Naive thymus-derived CD4-positive, alpha-beta T cell (primary cell): ENCODE data around the gene PHACTR1. TPM values are rescaled to one million over a fixed set of nuclear protein-coding genes. Genes with fewer than 3 reads are reported as not detected.

ENCODE experiments used
- ATAC-seq: fragments of 150-1000 bp; cut with Tn5 transposase; 2 replicates; pipeline ENCODE4 v1.10.0; 2021; ENCODE audit warnings: mild to moderate bottlenecking, moderate library complexity
- CTCF ChIA-PET: fragments of 350-600 bp; sonication (Branson Sonifier 250); formaldehyde crosslinking; loops from one replicate; lab custom pipeline; 2021; ENCODE audit warnings: antibody characterized with exemption; lab: Charles Lee
- POLR2A ChIA-PET: fragments of 350-600 bp; sonication (Branson Sonifier 250); formaldehyde crosslinking; loops from one replicate; lab custom pipeline; 2021; ENCODE audit warnings: antibody characterized with exemption, inconsistent platforms; lab: Charles Lee
- DNase-seq, 9 donors: peaks; one replicate each; pipeline versions ENCODE4 v3.0.0 to v3.0.0-alpha.2; 2020 to 2022; ENCODE audit warnings: mixed read lengths in 1 of 9
- H3K27ac ChIP-seq: one replicate; pipeline ENCODE4 v1.7.0; 2013; ENCODE audit warnings: mild to moderate bottlenecking, low read depth, low read length, moderate library complexity
- H3K27me3 ChIP-seq, 2 donors: one replicate each; pipeline ENCODE4 v1.7.0; 2013; ENCODE audit warnings: low read length in 2 of 2, mild to moderate bottlenecking in 2 of 2, moderate library complexity in 2 of 2; ENCODE audit not compliant: control insufficient read depth in 2 of 2, insufficient read depth in 2 of 2
- H3K36me3 ChIP-seq, 3 experiments: 1 replicate in 2 of 3; 2 replicates in 1 of 3; pipeline ENCODE4 v1.7.0; 2013; ENCODE audit warnings: low read length in 3 of 3, mild to moderate bottlenecking in 3 of 3, moderate library complexity in 1 of 3; ENCODE audit not compliant: insufficient read depth in 3 of 3, control insufficient read depth in 2 of 3
- H3K4me1 ChIP-seq, 2 donors: one replicate each; pipeline ENCODE4 v1.7.0; 2013; ENCODE audit warnings: low read length in 2 of 2, mild to moderate bottlenecking in 2 of 2, moderate library complexity in 1 of 2; ENCODE audit not compliant: control insufficient read depth in 2 of 2, insufficient read depth in 2 of 2
- H3K4me3 ChIP-seq: 2 replicates; pipeline ENCODE4 v1.7.0; 2013; ENCODE audit warnings: mild to moderate bottlenecking, low read length
- H3K9me3 ChIP-seq, 3 experiments: 1 replicate in 2 of 3; 2 replicates in 1 of 3; pipeline ENCODE4 v1.7.0; 2013; ENCODE audit warnings: low read length in 3 of 3; ENCODE audit not compliant: control insufficient read depth in 2 of 3
- H3K27ac Mint-ChIP-seq, 9 donors: one replicate each; pipeline ENCODE4 v1.8.0; 2020 to 2022; ENCODE audit warnings: mixed read lengths in 9 of 9, mild to moderate bottlenecking in 8 of 9, moderate library complexity in 5 of 9, inconsistent platforms in 2 of 9
- H3K27me3 Mint-ChIP-seq, 5 donors: one replicate each; pipeline ENCODE4 v1.8.0; 2021 to 2022; ENCODE audit warnings: mixed read lengths in 5 of 5, mild to moderate bottlenecking in 1 of 5
- H3K36me3 Mint-ChIP-seq, 5 donors: one replicate each; pipeline ENCODE4 v1.8.0; 2020 to 2022; ENCODE audit warnings: mixed read lengths in 5 of 5, mild to moderate bottlenecking in 3 of 5, inconsistent platforms in 1 of 5
- H3K4me1 Mint-ChIP-seq, 7 donors: one replicate each; pipeline ENCODE4 v1.8.0; 2020 to 2022; ENCODE audit warnings: mixed read lengths in 7 of 7, mild to moderate bottlenecking in 3 of 7, inconsistent platforms in 1 of 7
- H3K4me3 Mint-ChIP-seq, 10 donors: one replicate each; pipeline ENCODE4 v1.8.0; 2020 to 2022; ENCODE audit warnings: mild to moderate bottlenecking in 10 of 10, mixed read lengths in 10 of 10, moderate library complexity in 6 of 10, inconsistent platforms in 2 of 10
- H3K9me3 Mint-ChIP-seq, 11 donors: one replicate each; pipeline ENCODE4 v1.8.0; 2020 to 2022; ENCODE audit warnings: mixed read lengths in 11 of 11, mild to moderate bottlenecking in 4 of 11, inconsistent platforms in 1 of 11, moderate library complexity in 1 of 11
- intact Hi-C, 2 donors: fragments of 100-400 bp; cut with micrococcal nuclease; formaldehyde crosslinking; loops; one replicate each; pipeline ENCODE4 v1.15.1; 2023
- polyA plus RNA-seq, 2 donors: library from polyadenylated mRNA; unstranded; fragments of 300-500 nt; fragmentation: Illumina TruSeq; gene quantifications; one replicate each; pipeline ENCODE4 v1.2.3, GENCODE V29; 2021
- total RNA-seq, 6 experiments: library from RNA in 5 of 6; stranded (reverse) in 5 of 6; gene quantifications; 1 replicate in 5 of 6; 2 replicates in 1 of 6; pipeline ENCODE4 v1.2.3 and lab custom pipeline; 2021 to 2026

Gene PHACTR1
- total and polyA plus RNA-seq, 7 experiments from 2014 or later = 0.18 to 43.1 (median 0.62) TPM

DNA sequence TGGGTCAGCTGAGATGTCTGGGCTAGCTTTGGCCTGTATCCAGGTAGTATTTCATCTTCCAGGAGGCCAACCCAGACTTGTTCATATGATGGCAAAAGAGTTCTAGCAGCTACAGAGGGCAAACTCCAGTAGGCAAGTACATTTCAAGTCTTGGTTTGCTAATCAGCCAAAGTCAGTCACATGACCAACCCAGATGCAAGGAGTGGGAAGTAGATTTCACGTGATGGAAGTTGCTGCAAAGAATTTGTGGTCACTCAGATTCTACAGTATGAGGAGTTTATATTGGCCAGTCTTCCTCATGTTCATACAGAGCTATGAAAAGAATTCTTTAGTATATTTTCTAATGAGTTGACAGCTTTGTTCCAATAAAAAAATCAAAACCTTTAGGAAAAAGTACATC lies 101.8 kb downstream of the PHACTR1 start:
- no peaks in the 10 kb centered on the region for H3K4me1 Mint-ChIP-seq
- ChIA-PET CTCF (no interaction called here), POLR2A (no interaction called here)
- H3K9me3 Mint-ChIP-seq = peaks cover 0 to 3% (median 0%) of the 10 kb centered on the region in 11 donors
- no peaks in the 10 kb centered on the region for H3K36me3 ChIP-seq
- DNase-seq (no peak), ATAC-seq (no peak)
- no peaks in the 10 kb centered on the region for H3K9me3 ChIP-seq
- no peak overlapping the region for H3K27ac ChIP-seq
- no peaks in the 10 kb centered on the region for H3K4me1 ChIP-seq
- H3K36me3 Mint-ChIP-seq = no peaks in the 10 kb centered on the region
- H3K4me3 Mint-ChIP-seq = no peak overlapping the region
- no peak overlapping the region for H3K4me3 ChIP-seq
- intact Hi-C loops = no loop called here
- peaks cover 9 to 39% (median 27%) of the 10 kb centered on the region in 5 donors for H3K27me3 Mint-ChIP-seq
- H3K27ac Mint-ChIP-seq = no peak overlapping the region
- no peaks in the 10 kb centered on the region for H3K27me3 ChIP-seq

DNA sequence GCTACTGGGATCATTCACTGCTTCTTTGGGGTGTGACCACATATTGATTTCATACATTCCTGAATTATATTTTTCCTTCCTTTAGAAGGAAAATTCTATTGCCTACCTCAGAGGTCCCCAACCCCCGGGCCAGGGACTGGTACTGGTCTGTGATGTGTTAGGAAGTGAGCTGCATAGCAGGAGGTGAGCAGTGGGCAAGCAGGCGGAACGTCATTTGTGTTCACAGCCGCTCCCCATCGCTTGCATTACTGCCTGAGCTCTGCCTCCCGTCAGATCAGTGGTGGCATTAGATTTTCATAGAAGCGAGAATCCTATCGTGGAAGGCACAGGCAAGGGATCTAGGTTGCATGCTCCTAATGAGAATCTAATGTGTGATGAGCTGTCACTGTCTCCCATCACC lies 107.3 kb downstream of the PHACTR1 start:
- Histone ChIP-seq H3K9me3 (no peaks in the 10 kb centered on the region), H3K4me3 (no peak overlapping the region), H3K36me3 (no peaks in the 10 kb centered on the region), H3K27ac (no peak overlapping the region), H3K4me1 (no peaks in the 10 kb centered on the region), H3K27me3 (no peaks in the 10 kb centered on the region)
- Mint-ChIP-seq H3K36me3 (no peaks in the 10 kb centered on the region), H3K27ac (no peak overlapping the region), H3K27me3 (peaks cover 15 to 34% (median 19%) of the 10 kb centered on the region in 5 donors), H3K4me3 (no peak overlapping the region), H3K9me3 (peaks cover 0 to 3% (median 0%) of the 10 kb centered on the region in 11 donors), H3K4me1 (peaks cover 0 to 2% (median 0%) of the 10 kb centered on the region in 7 donors)
- ChIA-PET CTCF (no interaction called here), POLR2A (no interaction called here)
- DNase-seq (no peak), ATAC-seq (no peak)
- intact Hi-C loops = no loop called here

DNA sequence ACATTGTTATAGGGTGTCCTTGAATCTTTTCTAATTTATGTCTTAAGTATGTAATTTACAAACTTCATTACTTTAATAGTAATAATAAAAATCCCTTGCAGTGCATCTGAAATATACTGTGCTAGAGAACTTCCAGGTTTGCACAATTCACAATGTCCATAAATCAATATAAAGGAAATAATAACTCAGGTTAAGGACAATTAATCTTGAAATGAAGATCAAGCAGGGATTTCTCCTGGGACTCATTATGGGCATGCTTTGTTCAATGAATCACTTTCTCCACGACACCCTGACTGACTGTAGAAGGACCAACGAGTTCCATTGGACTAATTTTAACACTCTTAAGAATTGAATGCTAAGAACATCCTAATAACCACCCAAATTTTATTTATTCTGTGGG lies 110.0 kb downstream of the PHACTR1 start:
- ATAC-seq (no peak), DNase-seq (no peak)
- H3K4me3 ChIP-seq = no peak overlapping the region
- CTCF ChIA-PET = no interaction called here
- no peaks in the 10 kb centered on the region for H3K36me3 ChIP-seq
- POLR2A ChIA-PET = no interaction called here
- H3K27me3 Mint-ChIP-seq = peaks cover 12 to 28% (median 16%) of the 10 kb centered on the region in 5 donors
- H3K4me1 ChIP-seq = no peaks in the 10 kb centered on the region
- H3K27ac Mint-ChIP-seq = no peak overlapping the region
- intact Hi-C loops = no loop called here
- peaks cover 0 to 2% (median 0%) of the 10 kb centered on the region in 7 donors for H3K4me1 Mint-ChIP-seq
- no peaks in the 10 kb centered on the region for H3K36me3 Mint-ChIP-seq
- peaks cover 0 to 2% (median 0%) of the 10 kb centered on the region in 11 donors for H3K9me3 Mint-ChIP-seq
- no peaks in the 10 kb centered on the region for H3K9me3 ChIP-seq
- H3K4me3 Mint-ChIP-seq = no peak overlapping the region
- no peaks in the 10 kb centered on the region for H3K27me3 ChIP-seq
- H3K27ac ChIP-seq = no peak overlapping the region

DNA sequence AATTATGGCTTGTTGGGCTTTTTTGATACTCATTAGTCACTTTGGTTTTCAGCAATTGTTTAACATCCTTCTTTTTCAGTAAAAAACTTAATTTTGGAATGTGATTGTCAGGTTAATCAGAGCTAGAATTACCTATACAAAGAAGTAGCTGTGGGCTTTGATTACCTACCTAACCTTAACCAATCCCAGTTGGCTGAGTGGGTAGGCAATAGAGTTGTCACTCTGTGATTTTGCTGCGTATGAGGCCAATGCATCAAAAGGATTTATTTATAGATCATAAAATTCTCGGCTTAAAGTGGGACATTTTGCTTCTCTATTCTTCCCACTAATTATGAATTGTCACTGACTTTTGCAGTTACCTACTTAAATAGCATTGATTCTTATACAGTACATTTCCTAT lies 111.4 kb downstream of the PHACTR1 start:
- H3K4me1 ChIP-seq = no peaks in the 10 kb centered on the region
- DNase-seq (no peak), ATAC-seq (no peak)
- peaks cover 0 to 2% (median 0%) of the 10 kb centered on the region in 11 donors for H3K9me3 Mint-ChIP-seq
- no peak overlapping the region for H3K4me3 ChIP-seq
- intact Hi-C loops = no loop called here
- H3K27ac Mint-ChIP-seq = no peak overlapping the region
- no peaks in the 10 kb centered on the region for H3K36me3 ChIP-seq
- H3K4me1 Mint-ChIP-seq = peaks cover 0 to 2% (median 0%) of the 10 kb centered on the region in 7 donors
- ChIA-PET POLR2A (no interaction called here), CTCF (no interaction called here)
- H3K9me3 ChIP-seq = no peaks in the 10 kb centered on the region
- H3K27ac ChIP-seq = no peak overlapping the region
- peaks cover 3 to 17% (median 12%) of the 10 kb centered on the region in 5 donors for H3K27me3 Mint-ChIP-seq
- no peak overlapping the region for H3K4me3 Mint-ChIP-seq
- no peaks in the 10 kb centered on the region for H3K27me3 ChIP-seq
- no peaks in the 10 kb centered on the region for H3K36me3 Mint-ChIP-seq

DNA sequence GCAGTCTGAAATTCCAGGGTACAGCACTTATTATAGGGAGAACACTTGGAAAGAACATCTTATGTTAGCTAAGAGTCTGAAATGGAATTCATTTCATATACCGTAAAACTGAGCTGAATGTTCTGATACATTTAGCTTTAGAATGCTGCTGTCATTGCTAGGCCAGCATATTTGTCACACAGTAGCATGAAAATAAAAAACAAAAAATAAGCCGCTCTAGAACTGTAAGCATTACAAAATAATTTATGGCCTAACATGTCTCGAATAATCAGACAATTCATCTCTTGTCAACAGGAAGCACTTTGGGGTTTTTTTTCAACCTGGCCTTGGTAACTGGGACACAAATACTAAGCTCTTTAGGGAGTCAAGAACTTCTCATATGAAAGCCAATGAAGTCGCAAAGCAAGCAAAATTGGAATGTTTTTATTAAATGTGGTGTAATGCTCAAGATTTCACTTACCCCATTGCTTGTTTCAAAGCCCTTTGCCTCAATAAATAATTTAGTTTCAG lies 115.7 kb downstream of the PHACTR1 start:
- no peak for DNase-seq
- Mint-ChIP-seq H3K4me3 (no peak overlapping the region), H3K27me3 (peaks cover 4 to 30% (median 16%) of the 10 kb centered on the region in 5 donors), H3K9me3 (peaks cover 0 to 6% (median 4%) of the 10 kb centered on the region in 11 donors), H3K36me3 (no peaks in the 10 kb centered on the region), H3K4me1 (no peaks in the 10 kb centered on the region), H3K27ac (no peak overlapping the region)
- intact Hi-C loops = no loop called here
- no peak overlapping the region for H3K27ac ChIP-seq
- ChIA-PET CTCF (no interaction called here), POLR2A (no interaction called here)
- ATAC-seq = no peak
- H3K4me3 ChIP-seq = no peak overlapping the region
- no peaks in the 10 kb centered on the region for H3K4me1 ChIP-seq
- no peaks in the 10 kb centered on the region for H3K36me3 ChIP-seq
- H3K27me3 ChIP-seq = no peaks in the 10 kb centered on the region
- H3K9me3 ChIP-seq = no peaks in the 10 kb centered on the region

DNA sequence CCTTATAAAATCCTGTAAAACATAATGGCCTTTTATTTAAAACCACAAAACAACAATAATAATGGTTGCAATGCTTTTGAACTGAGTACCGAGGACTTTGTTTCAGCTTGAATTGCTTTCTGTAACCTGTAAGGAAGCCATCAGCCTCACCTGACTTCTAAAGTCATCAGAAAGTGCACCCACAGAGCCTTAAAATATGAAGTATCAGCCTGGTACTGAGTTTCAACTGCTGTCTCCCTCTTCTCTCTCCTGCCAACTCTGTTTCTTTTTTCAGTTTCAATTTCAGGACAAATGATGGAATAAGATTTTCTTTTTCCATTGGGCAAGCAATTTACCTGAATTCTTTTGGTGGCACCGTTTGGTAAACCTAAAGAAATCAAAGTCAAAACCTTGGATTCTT lies 119.4 kb downstream of the PHACTR1 start:
- no peak for ATAC-seq
- H3K4me1 Mint-ChIP-seq = no peaks in the 10 kb centered on the region
- CTCF ChIA-PET = no interaction called here
- Histone ChIP-seq H3K4me3 (no peak overlapping the region), H3K9me3 (no peaks in the 10 kb centered on the region), H3K36me3 (no peaks in the 10 kb centered on the region), H3K4me1 (no peaks in the 10 kb centered on the region), H3K27me3 (no peaks in the 10 kb centered on the region), H3K27ac (no peak overlapping the region)
- H3K27ac Mint-ChIP-seq = no peak overlapping the region
- POLR2A ChIA-PET = no interaction called here
- intact Hi-C loops = no loop called here
- H3K27me3 Mint-ChIP-seq = peaks cover 4 to 17% (median 11%) of the 10 kb centered on the region in 5 donors
- H3K36me3 Mint-ChIP-seq = no peaks in the 10 kb centered on the region
- DNase-seq = no peak
- no peak overlapping the region for H3K4me3 Mint-ChIP-seq
- peaks cover 0 to 21% (median 6%) of the 10 kb centered on the region in 11 donors for H3K9me3 Mint-ChIP-seq

DNA sequence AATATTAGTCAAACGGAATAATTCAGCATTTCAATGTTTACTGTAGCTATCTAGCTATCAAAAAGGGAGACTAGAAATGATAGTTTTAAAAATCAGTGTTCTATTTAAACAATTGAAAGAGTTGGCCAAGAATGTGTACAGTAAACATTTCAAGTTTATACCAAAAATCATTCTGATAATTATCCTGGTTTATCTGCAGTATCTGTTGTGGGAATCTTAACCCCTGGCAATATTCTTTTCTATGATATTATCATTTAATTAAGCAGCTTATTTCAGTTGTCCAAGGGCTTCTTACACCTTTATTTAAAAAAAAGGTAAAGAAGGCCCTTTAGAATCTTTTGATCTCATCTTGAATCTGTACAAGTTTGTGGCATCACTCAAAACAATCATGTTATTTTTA lies 125.1 kb downstream of the PHACTR1 start:
- Histone ChIP-seq H3K4me1 (no peaks in the 10 kb centered on the region), H3K4me3 (no peak overlapping the region), H3K36me3 (no peaks in the 10 kb centered on the region), H3K9me3 (no peaks in the 10 kb centered on the region), H3K27ac (no peak overlapping the region), H3K27me3 (no peaks in the 10 kb centered on the region)
- H3K36me3 Mint-ChIP-seq = no peaks in the 10 kb centered on the region
- ChIA-PET CTCF (no interaction called here), POLR2A (no interaction called here)
- H3K9me3 Mint-ChIP-seq = peaks cover 0 to 19% (median 5%) of the 10 kb centered on the region in 11 donors
- H3K4me1 Mint-ChIP-seq = no peaks in the 10 kb centered on the region
- DNase-seq (no peak), ATAC-seq (no peak)
- H3K4me3 Mint-ChIP-seq = no peak overlapping the region
- H3K27ac Mint-ChIP-seq = no peak overlapping the region
- intact Hi-C loops = no loop called here
- H3K27me3 Mint-ChIP-seq = peaks cover 0 to 4% (median 0%) of the 10 kb centered on the region in 5 donors
